ENCODE measurements around the gene CADPS.

The CADPS gene

GRCh38 chr3:62682826-62683225 lies 192.4 kb downstream of the CADPS start:
- DNase-seq: no peak

DNA sequence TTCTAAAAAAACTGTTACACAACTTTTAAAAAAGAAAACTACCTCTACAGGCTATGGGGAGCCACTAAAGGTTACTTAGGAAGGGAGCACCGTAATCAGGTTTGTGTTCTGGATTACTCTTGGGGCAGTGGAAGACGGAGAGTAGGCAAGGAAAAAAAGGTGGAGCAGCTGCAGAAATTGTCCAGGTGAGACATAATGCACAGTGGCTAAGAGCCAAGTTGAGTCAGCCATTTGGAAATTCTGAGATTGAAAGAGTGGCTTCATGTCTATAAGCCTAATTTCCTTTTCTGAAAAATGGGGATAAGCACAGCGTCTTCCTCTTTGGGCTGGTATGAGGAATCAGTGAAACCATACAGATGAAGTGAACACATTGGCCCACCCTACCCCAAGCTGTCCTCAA lies 195.2 kb downstream of the CADPS start:
- DNase-seq: no peak

DNA sequence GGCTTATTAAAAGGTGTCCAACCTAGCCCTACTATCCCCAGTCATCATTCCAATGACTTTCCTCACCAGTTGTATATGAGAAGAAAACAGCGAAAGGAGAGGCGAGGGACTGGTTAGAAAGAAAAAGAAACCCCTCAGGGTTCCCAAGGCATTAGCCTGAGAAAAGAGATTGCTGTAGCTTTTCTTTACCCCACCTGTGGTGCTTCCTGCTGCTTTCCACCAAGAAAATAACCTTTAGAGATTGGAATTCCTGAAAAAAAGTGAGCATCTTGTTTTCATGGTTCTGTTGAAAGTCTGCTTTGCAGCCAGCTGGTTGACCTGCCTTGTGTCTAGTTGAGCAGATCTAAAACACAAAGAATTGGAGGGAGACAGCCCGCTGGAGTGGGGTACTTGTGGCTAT lies 196.4 kb downstream of the CADPS start:
- DNase-seq: no peak

- DNase-seq: no peak
These were observed 197.3 kb downstream of the CADPS start for GRCh38 chr3:62677926-62678325.

DNA sequence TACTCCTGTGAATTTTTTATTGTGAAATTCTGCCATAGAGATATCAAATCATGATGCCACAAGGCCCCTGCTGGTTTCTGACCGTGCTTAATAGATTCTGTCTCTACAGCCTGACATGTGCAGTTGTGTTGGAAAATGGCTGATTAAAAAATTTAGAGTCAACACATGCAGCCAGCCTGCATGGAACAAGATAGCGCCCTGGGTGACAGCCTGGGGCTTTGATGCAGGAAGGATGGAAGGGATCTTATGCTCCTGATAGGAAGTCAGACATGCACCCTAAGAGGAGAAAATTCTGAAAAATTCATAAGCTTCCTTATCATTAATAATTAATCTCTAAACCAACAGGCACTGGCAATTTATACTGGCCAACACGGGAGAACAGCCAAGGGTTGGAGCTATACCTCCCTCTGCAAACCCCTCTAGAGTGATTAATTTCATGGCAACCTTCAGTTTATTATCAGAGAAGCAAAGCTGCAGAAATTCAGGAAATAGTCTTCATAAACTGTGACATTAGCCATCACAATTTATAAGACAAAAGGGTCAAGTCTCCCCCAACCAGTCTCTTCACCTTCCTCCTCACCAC lies 198.4 kb downstream of the CADPS start:
- no peak for DNase-seq

- no peak for DNase-seq
These were observed 199.7 kb downstream of the CADPS start for GRCh38 chr3:62675492-62675891.

DNA sequence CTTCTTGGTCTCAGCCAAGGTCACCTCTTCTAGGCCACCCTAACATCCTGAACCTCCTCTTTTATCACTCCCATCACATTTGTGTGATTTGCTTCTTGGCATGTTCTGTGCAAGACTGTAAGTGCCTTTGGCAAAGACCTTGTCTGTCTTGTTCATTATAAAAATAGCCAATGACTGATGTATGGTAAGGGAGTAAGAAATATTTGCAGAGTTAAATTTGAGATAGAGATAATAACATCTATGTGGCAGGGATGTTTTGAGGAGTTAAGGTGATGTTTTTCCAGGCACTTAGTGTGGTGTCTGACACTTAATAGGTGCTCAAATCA lies 202.3 kb downstream of the CADPS start:
- no peak for DNase-seq

- no peak for DNase-seq
These were observed 202.8 kb downstream of the CADPS start for GRCh38 chr3:62672270-62672987.

DNA sequence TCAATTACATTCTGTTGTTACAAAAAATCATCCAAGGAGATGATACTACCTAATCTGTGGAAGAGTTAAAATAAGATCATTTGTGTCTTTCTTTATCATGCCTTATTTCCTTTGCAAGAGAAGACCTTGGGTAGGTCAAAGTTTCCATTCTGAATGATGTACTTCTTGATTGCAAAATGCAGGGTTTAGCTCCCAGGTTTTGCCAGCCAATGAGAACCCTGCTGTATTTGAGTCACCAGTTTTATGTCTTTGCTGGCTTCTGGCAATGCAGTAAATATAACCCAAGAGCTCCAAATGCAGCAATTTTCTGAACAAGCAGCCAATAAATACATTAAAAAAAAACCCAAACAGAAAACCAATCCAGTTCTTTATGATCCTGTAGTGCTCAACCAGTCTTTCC lies 204.9 kb downstream of the CADPS start:
- no peak for DNase-seq

DNA sequence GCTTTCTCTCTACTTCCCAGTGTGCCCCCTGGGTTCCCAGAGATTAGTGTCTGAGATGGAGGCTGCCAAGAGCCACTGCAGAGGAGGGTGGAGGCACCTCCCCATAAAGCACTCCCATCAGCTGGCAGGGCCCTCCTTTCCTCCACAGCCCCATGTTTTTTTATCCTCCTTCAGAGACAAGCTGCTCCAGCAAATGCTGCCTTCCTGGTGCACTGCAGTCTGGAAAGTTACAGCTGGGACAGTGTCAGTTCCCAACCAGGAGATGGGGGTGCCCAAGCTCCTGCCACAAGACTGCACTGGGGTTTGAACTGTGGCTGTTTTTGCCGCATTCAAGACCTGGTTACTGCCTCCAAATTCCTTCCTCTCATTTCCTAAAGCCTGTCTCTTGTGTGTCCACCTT lies 206.1 kb downstream of the CADPS start:
- DNase-seq: no peak

- no peak for DNase-seq
These were observed 207.5 kb downstream of the CADPS start for GRCh38 chr3:62667714-62668113.

- DNase-seq: peak; percentile 77
These were observed 209.4 kb downstream of the CADPS start for GRCh38 chr3:62665627-62666437.

DNA sequence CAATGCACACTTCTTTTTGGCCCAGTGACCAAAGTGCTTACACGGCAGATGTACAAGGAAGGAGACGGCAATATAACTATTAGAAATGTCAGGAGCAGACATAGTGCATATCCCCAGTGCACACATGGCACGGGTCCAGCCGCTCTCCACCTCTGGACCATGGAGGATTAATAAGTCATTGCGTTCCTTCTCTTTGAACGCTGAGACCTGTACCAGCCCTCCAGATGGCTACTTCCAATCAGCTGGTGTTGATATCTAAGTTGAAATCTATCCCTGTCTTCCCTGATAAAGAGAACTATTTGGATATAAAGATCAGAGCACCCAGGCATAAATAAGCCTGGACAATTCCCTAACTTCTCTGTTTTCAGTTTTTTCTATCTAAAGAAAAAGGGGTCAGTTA lies 212.5 kb downstream of the CADPS start:
- DNase-seq: no peak

- no peak for DNase-seq
These were observed 215.6 kb downstream of the CADPS start for GRCh38 chr3:62659660-62660059.

DNA sequence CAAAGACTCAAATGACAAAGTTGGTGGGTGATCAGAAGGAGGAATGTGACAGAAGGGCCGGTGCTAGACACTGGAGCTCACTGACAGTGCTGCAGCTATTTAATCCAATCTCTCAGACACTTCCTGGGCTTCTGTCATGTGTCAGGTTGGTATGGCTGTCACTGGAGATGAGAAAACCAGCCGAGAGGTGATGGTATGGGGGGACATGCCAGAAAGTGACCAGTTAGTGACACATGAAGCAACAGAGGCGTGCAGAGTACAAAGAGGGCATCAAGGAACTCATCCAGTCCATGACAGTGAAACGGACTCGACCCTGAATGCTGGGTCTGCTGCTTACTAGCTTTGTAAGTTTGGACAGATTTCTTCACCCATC lies 219.5 kb downstream of the CADPS start:
- DNase-seq: no peak

- DNase-seq: peak; percentile 17
These were observed 220.0 kb downstream of the CADPS start for GRCh38 chr3:62655056-62655690.

- DNase-seq: peak; percentile 65
These were observed 221.4 kb downstream of the CADPS start for GRCh38 chr3:62653796-62654195.

- DNase-seq: no peak
These were observed 227.5 kb downstream of the CADPS start for GRCh38 chr3:62647711-62648110.

DNA sequence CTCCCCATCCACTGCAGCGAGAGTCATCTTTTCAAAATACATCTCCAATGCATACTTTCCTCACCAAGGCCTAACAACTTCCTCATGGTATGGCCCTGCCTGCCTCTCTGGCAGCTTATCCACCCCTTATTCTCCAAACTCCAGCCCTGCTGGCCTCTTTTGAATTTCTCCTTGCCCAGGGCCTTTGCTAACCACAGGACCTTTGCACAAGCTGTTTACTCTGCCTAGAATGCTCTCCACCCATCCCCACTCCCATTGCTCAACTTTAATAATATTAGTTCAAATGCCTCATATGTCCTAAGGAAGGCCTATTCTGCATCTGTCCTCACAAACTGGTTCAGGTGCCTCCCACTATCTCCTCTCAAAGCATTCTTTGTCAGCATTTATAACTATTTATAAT lies 230.7 kb downstream of the CADPS start:
- DNase-seq: no peak

GRCh38 chr3:62638316-62638715 lies 236.9 kb downstream of the CADPS start:
- no peak for DNase-seq

- no peak for DNase-seq
These were observed 238.9 kb downstream of the CADPS start for GRCh38 chr3:62636235-62636826.

- DNase-seq: no peak
These were observed 242.5 kb downstream of the CADPS start for GRCh38 chr3:62632510-62633294.
